ENCODE data around the gene STIMATE. TPM values are rescaled to one million over a fixed set of nuclear protein-coding genes. Genes with fewer than 3 reads are reported as not detected.
A peak's percentile ranks its signal among the peaks of the same experiment; 100 is the strongest.

The STIMATE gene
- total RNA-seq, 1 donor from 2014 or later = 28.4 TPM

DNA sequence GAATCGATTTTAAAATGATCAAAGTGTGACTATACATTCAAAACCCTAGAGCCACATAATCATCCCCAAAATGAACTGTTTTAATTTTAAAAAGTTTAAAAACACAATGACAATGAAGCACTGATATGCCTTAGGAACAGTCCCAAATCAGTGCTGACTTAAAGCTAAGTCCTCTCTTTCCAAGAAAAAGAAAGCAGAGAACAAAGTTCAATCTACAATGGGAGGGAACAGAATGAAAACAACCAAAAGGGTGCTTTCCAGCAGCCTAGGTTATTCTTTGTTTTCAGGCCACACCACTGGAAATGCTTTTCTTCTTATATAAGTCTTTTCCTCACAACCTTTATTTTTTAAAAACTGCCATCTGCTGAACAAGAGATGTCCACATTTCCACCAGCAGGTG, 7.2 kb upstream of the STIMATE start:
- no peaks in the 10 kb centered on the region for H3K4me1 Mint-ChIP-seq (ENCODE audit: unreplicated experiment)
- no peak overlapping the region for H3K4me3 Mint-ChIP-seq

DNA sequence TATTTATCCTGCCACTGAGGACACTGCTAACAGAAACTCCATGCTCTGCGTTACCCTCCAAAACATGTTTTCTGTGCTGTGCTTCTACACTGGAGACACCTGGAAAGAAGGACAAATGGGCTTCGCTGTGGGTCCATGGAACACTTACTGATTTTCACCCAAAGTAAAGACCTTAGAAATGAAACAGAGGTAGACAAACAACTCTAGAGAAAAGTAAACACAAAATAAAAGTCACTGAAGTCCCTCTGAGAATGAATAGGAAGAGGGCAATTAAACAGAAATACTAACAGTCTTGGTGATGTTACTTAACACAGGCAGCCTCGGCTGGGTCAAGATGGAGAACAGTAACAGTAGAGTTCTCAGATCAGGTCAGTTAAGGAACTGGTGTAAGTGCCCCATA, 6.7 kb upstream of the STIMATE start:
- Mint-ChIP-seq H3K36me3 (no peaks in the 10 kb centered on the region), H3K27ac (no peak overlapping the region), H3K27me3 (no peaks in the 10 kb centered on the region), H3K9me3 (no peaks in the 10 kb centered on the region), H3K4me1 (ENCODE audit: unreplicated experiment) (no peaks in the 10 kb centered on the region), H3K4me3 (no peak overlapping the region)
- no peak for DNase-seq (ENCODE audit: extremely low spot score, unreplicated experiment)
- TF ChIP-seq, protein P1, sequence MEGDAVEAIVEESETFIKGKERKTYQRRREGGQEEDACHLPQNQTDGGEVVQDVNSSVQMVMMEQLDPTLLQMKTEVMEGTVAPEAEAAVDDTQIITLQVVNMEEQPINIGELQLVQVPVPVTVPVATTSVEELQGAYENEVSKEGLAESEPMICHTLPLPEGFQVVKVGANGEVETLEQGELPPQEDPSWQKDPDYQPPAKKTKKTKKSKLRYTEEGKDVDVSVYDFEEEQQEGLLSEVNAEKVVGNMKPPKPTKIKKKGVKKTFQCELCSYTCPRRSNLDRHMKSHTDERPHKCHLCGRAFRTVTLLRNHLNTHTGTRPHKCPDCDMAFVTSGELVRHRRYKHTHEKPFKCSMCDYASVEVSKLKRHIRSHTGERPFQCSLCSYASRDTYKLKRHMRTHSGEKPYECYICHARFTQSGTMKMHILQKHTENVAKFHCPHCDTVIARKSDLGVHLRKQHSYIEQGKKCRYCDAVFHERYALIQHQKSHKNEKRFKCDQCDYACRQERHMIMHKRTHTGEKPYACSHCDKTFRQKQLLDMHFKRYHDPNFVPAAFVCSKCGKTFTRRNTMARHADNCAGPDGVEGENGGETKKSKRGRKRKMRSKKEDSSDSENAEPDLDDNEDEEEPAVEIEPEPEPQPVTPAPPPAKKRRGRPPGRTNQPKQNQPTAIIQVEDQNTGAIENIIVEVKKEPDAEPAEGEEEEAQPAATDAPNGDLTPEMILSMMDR (conservative IDR thresholded peaks at IDR 0.05) = no peak

More for the DNA sequence above, 7.2 kb upstream of the STIMATE start:
- Mint-ChIP-seq H3K36me3 (no peaks in the 10 kb centered on the region), H3K27me3 (no peaks in the 10 kb centered on the region), H3K9me3 (no peaks in the 10 kb centered on the region), H3K27ac (no peak overlapping the region)
- TF ChIP-seq, protein P1 (conservative IDR thresholded peaks at IDR 0.05) = no peak
- DNase-seq (ENCODE audit: extremely low spot score, unreplicated experiment) = no peak

DNA sequence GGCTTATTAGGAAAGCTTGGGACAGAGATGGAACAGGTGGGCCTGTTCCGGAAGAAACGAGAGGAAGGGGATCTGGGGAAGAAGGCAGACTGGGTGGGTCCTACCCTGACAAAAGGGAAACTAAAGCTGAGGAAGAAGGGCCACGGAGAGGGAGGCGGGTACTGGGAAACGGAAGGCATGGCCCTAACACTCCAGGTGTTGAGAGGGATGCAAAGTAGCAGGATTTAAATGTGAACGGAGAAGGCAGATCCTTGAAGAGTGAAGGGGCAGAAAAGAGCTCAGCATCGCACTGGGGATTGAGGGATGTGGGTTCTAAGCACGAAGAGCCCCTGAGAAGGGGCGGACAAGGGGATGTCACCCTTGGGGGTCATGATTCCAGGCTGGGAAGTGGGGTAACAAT, 735 bp downstream of the STIMATE start:
- TF ChIP-seq, protein P1 (conservative IDR thresholded peaks at IDR 0.05) = no peak
- H3K27ac Mint-ChIP-seq = peak overlapping the region; percentile 81
- H3K9me3 Mint-ChIP-seq = no peaks in the 10 kb centered on the region
- H3K36me3 Mint-ChIP-seq = no peaks in the 10 kb centered on the region
- peak overlapping the region; percentile 100 for H3K4me3 Mint-ChIP-seq
- no peak for DNase-seq (ENCODE audit: extremely low spot score, unreplicated experiment)
- H3K4me1 Mint-ChIP-seq (ENCODE audit: unreplicated experiment) = peaks cover 46% of the 10 kb centered on the region
- no peaks in the 10 kb centered on the region for H3K27me3 Mint-ChIP-seq

DNA sequence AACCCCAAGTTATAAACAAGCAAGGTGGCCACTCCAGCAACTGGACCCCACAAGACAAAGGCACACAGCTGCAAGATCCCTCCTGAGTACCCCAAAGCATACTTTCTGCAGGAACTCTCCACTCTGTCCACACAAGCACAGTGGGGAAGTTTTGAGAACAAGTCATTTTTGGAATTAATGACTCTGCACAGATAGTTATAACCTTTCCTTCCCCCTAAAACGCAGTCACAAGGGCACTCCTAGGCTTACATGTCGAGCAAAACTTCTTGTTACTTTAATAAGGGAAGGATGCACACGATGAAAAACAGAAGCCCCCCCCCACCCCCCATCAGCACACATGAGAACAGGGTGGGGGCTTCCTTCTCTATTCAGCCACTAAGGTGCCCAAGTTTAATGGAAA, 1.2 kb downstream of the STIMATE start:
- H3K27ac Mint-ChIP-seq = peak overlapping the region; percentile 81
- H3K36me3 Mint-ChIP-seq = no peaks in the 10 kb centered on the region
- TF ChIP-seq, protein P1 (conservative IDR thresholded peaks at IDR 0.05) = no peak
- H3K4me1 Mint-ChIP-seq (ENCODE audit: unreplicated experiment) = peaks cover 50% of the 10 kb centered on the region
- H3K4me3 Mint-ChIP-seq = peak overlapping the region; percentile 100
- H3K27me3 Mint-ChIP-seq = no peaks in the 10 kb centered on the region
- H3K9me3 Mint-ChIP-seq = no peaks in the 10 kb centered on the region
- no peak for DNase-seq (ENCODE audit: extremely low spot score, unreplicated experiment)

DNA sequence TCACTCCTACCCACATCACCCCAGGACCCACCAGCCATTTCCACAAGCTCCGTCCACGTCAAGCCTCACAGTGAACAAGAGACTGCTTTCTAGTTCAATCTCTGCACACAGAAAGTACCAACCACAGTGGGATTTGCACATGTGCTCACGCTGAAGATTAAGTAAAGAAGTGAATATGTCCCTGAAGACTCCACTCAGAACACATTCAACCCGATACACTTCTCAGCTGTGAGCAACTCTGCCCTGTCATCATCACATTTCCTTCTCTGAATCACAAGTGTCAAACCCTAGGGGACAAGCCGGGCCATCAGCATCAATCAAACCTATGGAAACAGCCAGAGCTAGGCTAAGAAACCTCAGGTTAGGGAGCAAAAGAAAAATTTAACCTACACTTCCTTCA, 1.9 kb downstream of the STIMATE start:
- H3K27ac Mint-ChIP-seq = peak overlapping the region; percentile 11
- H3K9me3 Mint-ChIP-seq = no peaks in the 10 kb centered on the region
- H3K4me1 Mint-ChIP-seq (ENCODE audit: unreplicated experiment) = peaks cover 54% of the 10 kb centered on the region
- TF ChIP-seq, protein P1 (conservative IDR thresholded peaks at IDR 0.05) = no peak
- H3K4me3 Mint-ChIP-seq = peak overlapping the region; percentile 100
- no peaks in the 10 kb centered on the region for H3K36me3 Mint-ChIP-seq
- no peaks in the 10 kb centered on the region for H3K27me3 Mint-ChIP-seq
- no peak for DNase-seq (ENCODE audit: extremely low spot score, unreplicated experiment)

DNA sequence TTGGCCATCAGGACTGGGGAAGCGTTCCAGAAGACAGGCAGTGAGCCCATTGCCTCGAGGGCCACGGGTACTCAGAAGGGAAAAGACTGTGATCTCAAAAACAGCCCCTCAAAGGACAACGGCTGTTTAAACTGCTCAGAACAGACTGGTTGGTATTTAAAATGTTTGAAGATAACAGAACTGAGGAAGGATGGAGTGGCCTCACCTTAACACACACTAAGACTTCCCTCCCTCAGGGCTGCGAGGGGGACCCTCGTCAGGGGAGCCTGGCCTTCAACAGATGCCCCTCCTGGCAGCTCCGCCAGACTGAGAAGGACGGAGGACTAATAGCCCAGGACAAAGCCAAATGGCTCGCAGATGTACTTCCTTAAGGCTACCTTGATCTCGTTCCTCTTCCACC, 2.6 kb downstream of the STIMATE start:
- Mint-ChIP-seq H3K4me1 (ENCODE audit: unreplicated experiment) (peaks cover 60% of the 10 kb centered on the region), H3K27ac (no peak overlapping the region), H3K36me3 (no peaks in the 10 kb centered on the region), H3K27me3 (no peaks in the 10 kb centered on the region), H3K9me3 (no peaks in the 10 kb centered on the region), H3K4me3 (peak overlapping the region; percentile 100)
- TF ChIP-seq, protein P1 (conservative IDR thresholded peaks at IDR 0.05) = no peak
- no peak for DNase-seq (ENCODE audit: extremely low spot score, unreplicated experiment)

Measured in type B pancreatic cell (in vitro differentiated cells).